Kidney (tissue), 14 donors: ENCODE measurements around the gene SNX25. TPM values are rescaled to one million over a fixed set of nuclear protein-coding genes. Genes with fewer than 3 reads are reported as not detected.
A peak's percentile ranks its signal among the peaks of the same experiment; 100 is the strongest.

Experiments
- DNase-seq, 5 donors: peaks; one replicate each; pipeline ENCODE4 v3.0.0-alpha.2; 2013 to 2020
- FAIRE-seq: peaks from 2 replicates; lab custom pipeline; 2012; peaks lifted over from hg19 to GRCh38; lab: Jason Lieb, UNC
- H3K27ac ChIP-seq, 2 donors: one replicate each; pipeline ENCODE4 v1.7.0; 2013; ENCODE audit warnings: low read depth in 2 of 2, low read length in 2 of 2, inconsistent platforms in 1 of 2
- H3K27me3 ChIP-seq: one replicate; pipeline ENCODE4 v1.7.1; 2013; ENCODE audit warnings: low read length, inconsistent platforms; ENCODE audit not compliant: control insufficient read depth, insufficient read depth
- H3K36me3 ChIP-seq, 3 donors: one replicate each; pipeline versions ENCODE4 v1.7.0 to v1.7.1; 2013; ENCODE audit warnings: low read length in 3 of 3, control low read depth in 1 of 3, inconsistent platforms in 1 of 3; ENCODE audit not compliant: insufficient read depth in 3 of 3, control insufficient read depth in 2 of 3
- H3K4me1 ChIP-seq, 3 donors: one replicate each; pipeline versions ENCODE4 v1.7.0 to v1.7.1; 2013; ENCODE audit warnings: low read length in 3 of 3, inconsistent platforms in 1 of 3, low read depth in 1 of 3; ENCODE audit not compliant: control insufficient read depth in 2 of 3, insufficient read depth in 2 of 3
- H3K4me3 ChIP-seq, 3 donors: one replicate each; pipeline versions ENCODE4 v1.7.0 to v1.8.1; 2013; ENCODE audit warnings: low read length in 3 of 3, control low read depth in 1 of 3, inconsistent platforms in 1 of 3
- H3K9ac ChIP-seq, 3 donors: one replicate each; pipeline versions ENCODE4 v1.7.0 to v1.7.1; 2013; ENCODE audit warnings: low read length in 3 of 3, control low read depth in 1 of 3, inconsistent platforms in 1 of 3
- H3K9me3 ChIP-seq, 3 donors: one replicate each; pipeline versions ENCODE4 v1.7.0 to v1.7.1; 2013; ENCODE audit warnings: low read length in 3 of 3, control low read depth in 1 of 3, inconsistent platforms in 1 of 3; ENCODE audit not compliant: control insufficient read depth in 2 of 3, insufficient read depth in 1 of 3
- CTCF ChIP-seq: IDR thresholded peaks from 3 replicates; pipeline ENCODE4 v1.5.1; 2012; ENCODE audit warnings: mild to moderate bottlenecking, moderate library complexity, borderline replicate concordance; ENCODE audit not compliant: insufficient read depth; ENCODE audit errors: extremely low read depth
- intact Hi-C: fragments of 100-400 bp; cut with DNase I; formaldehyde crosslinking; loops from one replicate; pipeline ENCODE4 v1.11.1; 2022
- polyA plus RNA-seq: library from polyadenylated mRNA; stranded (reverse); fragments of 350-450 nt; fragmentation: Illumina TruSeq; extraction: RNeasy Lipid Tissue Mini Kit (QIAGEN cat#74804); gene quantifications from one replicate; pipeline ENCODE4 v1.2.3, GENCODE V29; 2014; ENCODE audit warnings: low read depth, low replicate concordance; ENCODE audit not compliant: insufficient read depth
- total RNA-seq: library from RNA; stranded (reverse); fragmentation: NEBNext Ultra II Directional; extraction: Animal tissue kit (Norgen Biotek cat#: 25700); gene quantifications from one replicate; pipeline ENCODE4 v1.2.1, GENCODE V29; 2021
- donor health status: control.
- donor health status: control.
- donor health status: control.
- donor health status: control.
- donor health status: control.
- donor health status: DM: yes; HTN: yes; CAD: no.
- donor health status: Normal renal cell carcinoma (clear cell type).

The SNX25 gene
- total and polyA plus RNA-seq, 2 donors from 2014 or later: 8.9 to 19.4 TPM

GRCh38 chr4:185304944-185305690, 95.7 kb downstream of the SNX25 start:
- H3K27ac ChIP-seq: no peak overlapping the region
- FAIRE-seq (no peak), DNase-seq (peak in 3 of 5 donors; percentile 24 to 45 (median 41))
- H3K4me1 ChIP-seq: no peaks in the 10 kb centered on the region
- H3K9ac ChIP-seq: no peak overlapping the region
- no peaks in the 10 kb centered on the region for H3K9me3 ChIP-seq
- intact Hi-C loops: no loop called here
- peak; percentile 24 for TF ChIP-seq CTCF
- H3K4me3 ChIP-seq: no peak overlapping the region
- H3K27me3 ChIP-seq: no peaks in the 10 kb centered on the region
- H3K36me3 ChIP-seq: no peaks in the 10 kb centered on the region

- Histone ChIP-seq H3K9ac (no peak overlapping the region), H3K4me1 (no peaks in the 10 kb centered on the region), H3K27ac (no peak overlapping the region), H3K27me3 (no peaks in the 10 kb centered on the region), H3K9me3 (no peaks in the 10 kb centered on the region), H3K4me3 (no peak overlapping the region), H3K36me3 (no peaks in the 10 kb centered on the region)
- DNase-seq: peak in 3 of 5 donors; percentile 24 to 54 (median 53)
- FAIRE-seq: no peak
- intact Hi-C loops: no loop called here
- TF ChIP-seq CTCF: no peak
Measured at GRCh38 chr4:185305979-185306442, 96.6 kb downstream of the SNX25 start.

GRCh38 chr4:185307136-185307950, 97.9 kb downstream of the SNX25 start:
- DNase-seq: no peak
- Histone ChIP-seq H3K4me1 (no peaks in the 10 kb centered on the region), H3K9me3 (no peaks in the 10 kb centered on the region), H3K27me3 (no peaks in the 10 kb centered on the region), H3K27ac (no peak overlapping the region), H3K36me3 (peaks cover 0 to 4% (median 3%) of the 10 kb centered on the region in 3 donors), H3K4me3 (no peak overlapping the region), H3K9ac (no peak overlapping the region)
- TF ChIP-seq CTCF: no peak
- no peak for FAIRE-seq
- intact Hi-C loops: no loop called here
